DMS 273 (cell line): ENCODE data around the gene WDR5.

Experiments
- DNase-seq: peaks from one replicate; lab custom pipeline; 2025; ENCODE audit not compliant: unreplicated experiment; lab: John Stamatoyannopoulos, UW

Gene WDR5

DNA sequence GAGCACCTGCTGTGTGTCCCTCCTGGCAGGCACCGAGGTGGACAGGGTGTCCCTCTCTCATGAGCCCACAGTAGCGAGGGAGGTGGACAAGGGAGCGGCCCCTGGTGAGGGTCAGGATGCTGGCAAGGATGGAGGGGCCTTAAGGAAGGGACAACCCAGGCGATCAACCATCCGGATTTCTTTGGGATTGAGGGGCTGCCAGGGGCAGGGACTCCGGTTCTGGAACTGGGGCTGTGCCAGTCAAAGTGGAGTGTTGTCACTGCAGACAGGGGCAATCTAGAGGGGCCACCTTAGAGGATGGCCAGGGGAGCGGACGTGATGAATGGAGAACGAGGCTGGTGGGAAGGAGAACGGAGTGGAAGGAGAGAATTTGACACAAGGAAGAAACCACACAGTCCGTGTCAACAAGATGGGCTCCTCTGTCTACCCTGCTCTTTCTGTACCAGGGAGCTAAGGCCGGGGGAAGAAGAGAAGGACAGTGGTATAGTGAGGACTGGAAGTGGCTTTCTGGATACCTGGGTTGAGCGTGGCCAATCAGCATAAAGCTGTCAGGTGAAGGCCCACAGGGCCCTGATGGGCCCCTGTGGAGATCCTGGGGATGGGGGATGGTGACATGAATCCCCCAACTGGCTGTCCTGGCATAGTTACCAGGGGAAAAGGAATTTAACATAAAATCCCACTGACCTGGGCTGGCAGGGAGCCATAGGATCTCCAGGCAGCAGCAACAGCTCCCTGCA lies 4.2 kb upstream of the WDR5 start:
- no peak for DNase-seq

DNA sequence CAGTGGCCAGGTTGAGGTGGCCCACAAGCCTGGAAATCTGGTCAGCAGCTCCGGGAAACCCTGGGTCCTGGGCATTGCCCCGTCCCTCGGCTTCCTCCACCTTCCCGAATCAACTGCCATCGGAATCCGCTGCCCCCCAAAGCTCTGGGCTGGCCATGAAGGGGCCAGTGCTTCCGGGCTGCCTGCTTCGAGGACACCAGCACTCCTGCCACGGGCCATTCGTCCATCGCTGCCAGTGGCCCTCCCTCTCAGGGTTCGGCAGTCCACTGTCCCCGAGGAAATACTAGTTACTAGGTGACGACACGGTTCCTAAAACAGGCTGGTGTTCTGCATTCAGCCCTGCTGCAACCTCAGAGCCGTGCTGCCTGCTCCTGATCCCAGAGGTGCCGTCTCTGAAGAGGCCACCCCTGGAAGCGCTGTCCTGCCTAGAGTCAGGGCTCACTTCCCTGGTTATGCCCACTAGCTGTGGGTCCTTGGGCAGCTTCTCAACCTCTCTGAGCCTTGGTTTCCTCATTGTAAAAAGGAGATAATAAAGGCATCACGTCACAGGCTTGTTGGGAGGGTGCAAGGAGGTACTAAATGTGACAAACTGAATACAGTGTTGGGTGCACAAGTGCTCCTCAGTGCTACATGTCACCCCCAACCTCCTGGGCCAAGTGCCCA lies 3.5 kb upstream of the WDR5 start:
- no peak for DNase-seq

DNA sequence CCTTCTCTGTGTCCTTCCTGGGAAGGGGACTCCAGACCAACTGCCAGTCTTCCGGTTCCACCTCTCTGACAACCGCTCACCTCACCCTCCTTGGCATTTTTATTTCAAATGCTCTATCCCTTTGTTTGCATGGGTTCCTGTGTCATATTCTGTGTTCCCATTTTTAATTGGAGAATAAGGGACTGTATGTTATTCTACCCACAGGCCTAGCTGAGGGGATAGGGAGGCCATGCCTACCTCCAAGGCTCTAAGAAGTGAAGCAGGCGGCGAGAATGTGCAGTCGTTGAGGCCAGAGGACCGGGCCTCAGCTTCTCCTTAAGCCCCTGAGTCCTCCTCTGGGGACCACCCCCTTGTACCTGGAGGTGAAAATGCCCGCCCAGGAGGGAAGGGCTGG lies 936 bp upstream of the WDR5 start:
- no peak for DNase-seq

DNA sequence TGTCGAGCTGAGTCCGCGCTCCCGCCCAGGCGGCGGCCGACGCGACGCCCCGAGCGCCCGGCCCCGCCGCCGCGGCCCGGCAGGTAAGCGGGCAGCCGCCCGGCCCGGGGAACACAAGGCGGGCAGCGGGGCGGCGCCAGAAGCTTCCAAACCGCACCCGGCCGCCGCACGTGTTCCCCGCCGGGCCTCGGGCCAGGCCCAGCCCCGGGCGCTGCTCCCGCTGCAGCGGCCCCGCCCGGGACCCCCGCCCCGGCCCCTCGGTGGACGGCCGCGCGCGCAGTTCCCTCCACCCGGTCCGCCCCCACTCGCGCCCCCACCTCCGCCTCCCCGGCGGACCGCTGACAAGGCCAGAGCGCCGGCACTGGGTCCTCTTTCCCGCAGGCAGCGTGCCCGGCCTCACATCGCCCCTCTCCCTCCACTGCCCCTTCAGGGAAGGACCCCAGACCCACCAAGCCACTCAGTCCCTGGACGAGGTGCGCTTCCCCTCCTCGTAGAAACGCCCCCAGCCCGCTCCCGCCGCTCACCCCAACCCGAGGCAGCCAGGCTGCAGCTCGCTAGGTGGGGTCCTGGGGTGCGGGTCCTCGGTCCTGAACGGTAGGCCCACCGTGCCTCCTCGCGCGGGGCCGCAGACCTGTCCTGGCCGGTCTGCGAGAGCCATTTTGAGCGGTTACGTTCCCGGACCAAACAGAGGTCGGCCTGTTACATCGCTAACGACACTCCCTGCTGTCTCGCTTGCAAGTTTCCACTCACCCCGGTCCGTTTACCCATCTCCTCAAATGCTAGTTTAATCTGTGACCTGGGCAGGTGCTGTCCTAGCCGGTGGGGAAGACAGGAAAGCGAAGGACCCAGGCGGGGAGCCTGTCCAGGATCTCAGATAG lies 475 bp downstream of the WDR5 start:
- DNase-seq = peak; percentile 51

DNA sequence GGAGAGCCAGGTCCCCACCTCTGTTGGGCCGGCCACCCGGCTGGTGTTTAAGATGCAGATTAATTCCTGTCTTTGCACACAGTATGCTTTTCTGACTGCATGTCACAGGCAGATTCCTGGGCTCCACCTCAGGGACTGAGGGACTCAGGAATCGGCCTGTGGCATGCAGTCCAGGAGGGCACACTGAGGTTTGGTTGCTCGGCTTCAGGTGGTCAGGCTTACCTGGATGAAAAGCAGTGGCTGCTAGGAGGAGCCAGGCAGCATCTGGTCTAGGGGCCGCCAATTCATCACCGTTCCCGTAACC lies 1.1 kb downstream of the WDR5 start:
- DNase-seq = peak; percentile 51

DNA sequence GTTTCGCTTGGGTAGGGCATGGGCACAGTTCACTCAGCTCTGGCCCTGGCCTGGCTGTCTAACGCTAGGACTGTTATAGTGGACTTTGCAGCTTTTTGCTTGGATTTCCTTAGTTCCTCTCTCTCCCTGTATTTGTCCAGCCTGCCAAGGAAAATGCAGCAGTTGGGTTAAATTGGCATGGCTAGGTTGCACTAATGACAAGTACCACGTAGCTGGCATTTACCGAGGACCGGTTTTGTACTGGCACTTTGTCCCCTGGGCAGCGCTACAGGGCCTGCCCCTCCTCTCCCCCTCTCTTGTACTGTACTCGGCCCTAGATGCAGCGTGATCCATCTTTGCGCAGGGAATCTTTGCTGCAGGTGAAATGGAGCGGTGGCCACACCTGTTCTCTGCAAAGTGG lies 2.4 kb downstream of the WDR5 start:
- no peak for DNase-seq

DNA sequence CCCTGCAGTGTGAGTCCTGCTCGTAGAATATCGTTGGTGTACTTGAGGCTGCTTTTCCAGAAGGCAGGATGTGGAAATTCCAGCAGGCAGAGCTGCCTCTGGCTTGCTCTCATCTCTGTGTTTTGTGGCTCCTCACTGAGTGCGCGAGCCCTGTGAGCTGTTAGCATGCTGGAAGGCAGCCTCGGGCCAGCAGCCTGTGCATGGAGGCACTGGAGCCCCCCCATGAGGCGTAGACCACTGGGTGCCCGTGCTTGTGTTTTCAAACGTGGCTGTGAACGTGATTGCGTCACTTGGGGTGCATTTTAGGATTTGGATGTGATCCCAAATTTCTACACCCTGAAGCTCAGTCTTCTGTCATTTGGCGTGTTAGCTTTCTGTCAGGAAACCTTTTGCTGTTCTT lies 3.2 kb downstream of the WDR5 start:
- no peak for DNase-seq

DNA sequence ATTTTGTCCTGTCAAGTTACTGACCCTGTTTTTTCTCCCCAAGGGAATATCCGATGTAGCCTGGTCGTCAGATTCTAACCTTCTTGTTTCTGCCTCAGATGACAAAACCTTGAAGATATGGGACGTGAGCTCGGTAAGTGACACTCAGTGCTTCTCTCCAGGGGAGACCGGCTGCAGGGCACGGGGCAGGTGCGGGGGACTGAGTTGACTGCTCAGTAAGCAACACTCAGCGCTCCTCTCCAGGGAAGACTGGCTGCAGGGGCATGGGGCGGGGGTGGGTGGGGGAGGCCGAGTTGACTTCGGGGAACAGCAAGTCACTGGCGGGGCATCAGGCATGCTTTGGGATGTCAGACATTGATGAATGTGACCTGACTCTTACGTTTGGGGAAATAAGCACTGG lies 6.0 kb downstream of the WDR5 start:
- DNase-seq = no peak

DNA sequence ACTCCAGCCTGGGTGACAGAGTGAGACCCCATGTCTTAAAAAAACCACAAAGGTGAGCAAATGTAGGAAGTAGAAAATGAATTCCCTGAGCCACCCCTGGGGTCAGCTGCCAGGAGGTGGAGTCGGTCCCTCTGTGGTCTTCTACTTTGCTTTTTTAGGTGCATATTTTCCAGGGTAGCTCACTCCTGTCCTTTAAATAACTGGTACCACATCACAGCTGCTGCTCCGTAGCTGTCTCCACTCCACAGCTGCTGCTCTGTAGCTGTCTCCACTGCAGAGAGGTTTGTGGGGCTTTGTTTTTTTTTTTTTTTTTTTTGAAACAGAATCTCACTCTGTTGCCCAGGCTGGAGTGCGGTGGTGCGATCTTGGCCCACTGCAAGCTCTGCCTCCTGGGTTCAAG lies 8.9 kb downstream of the WDR5 start:
- DNase-seq = no peak

DNA sequence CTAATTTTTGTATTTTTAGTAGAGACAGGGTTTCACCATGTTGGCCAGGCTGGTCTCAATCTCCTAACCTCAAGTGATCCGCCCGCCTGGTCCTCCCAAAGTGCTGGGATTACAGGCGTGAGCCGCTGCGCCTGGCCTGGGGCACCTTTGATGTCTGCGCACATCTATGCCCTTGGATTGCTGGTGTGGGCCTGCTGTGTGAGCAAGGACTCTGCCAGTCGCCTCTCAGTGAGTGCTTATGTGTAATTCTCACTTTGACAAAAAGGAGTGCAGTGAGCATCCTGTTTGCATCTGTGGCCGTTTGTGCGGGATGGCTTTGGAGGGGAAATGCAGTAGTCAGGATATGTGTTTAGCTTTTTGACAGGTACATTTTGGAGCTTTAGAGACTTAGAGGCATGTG lies 9.4 kb downstream of the WDR5 start:
- DNase-seq = no peak

DNA sequence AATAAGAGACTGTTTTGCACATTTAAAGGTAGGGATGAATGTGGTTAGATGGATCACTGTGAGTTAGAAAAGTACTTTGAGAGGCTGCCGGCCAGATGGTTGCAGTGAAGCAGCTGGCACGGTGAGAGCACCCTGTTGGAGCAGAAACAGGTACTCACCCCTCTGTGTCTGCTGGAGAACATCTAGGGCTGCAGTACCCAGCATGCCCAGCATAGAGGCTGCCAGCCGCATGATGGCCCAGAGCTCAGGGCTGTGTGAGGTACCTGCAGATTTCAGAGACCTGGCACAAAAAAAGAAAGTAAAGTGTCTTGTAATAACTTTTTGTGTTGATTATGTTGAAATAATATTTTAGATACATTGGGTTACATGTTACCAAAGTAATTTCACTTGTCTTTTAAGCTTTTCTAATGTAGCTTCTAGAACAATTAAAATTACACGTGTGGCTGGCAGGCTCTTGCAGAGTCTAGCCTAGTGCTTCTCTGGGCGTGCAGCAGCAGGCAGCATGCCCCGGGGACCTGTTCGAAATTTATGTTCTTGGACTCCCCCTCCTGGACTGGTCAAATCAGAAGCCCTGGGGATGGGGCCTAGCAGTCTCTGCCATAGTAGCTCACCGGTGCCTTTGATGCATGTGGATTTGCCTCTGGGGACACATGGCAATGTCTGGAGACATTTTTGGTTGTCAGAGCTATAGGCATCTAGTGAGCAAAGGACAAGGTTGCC lies 11.1 kb downstream of the WDR5 start:
- peak; percentile 56 for DNase-seq

DNA sequence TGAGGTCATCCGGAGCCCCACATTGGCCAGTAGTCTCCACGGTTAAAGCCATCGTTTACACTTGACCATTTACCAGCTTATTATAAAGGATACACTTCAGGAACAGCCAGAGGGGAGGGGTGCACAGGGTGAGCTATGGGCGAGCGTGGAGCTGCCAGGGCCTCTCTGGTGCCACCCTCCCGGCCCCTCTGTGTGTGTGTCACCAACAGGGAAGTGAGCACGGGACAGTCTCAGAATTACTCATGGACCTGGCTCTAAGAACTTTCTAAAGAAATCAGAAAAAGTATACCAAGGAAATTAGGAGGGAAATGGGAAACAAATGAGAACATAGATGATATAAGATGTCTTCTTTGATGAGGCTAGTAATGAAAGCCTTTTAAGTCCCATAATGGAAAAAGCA lies 13.5 kb downstream of the WDR5 start:
- no peak for DNase-seq

DNA sequence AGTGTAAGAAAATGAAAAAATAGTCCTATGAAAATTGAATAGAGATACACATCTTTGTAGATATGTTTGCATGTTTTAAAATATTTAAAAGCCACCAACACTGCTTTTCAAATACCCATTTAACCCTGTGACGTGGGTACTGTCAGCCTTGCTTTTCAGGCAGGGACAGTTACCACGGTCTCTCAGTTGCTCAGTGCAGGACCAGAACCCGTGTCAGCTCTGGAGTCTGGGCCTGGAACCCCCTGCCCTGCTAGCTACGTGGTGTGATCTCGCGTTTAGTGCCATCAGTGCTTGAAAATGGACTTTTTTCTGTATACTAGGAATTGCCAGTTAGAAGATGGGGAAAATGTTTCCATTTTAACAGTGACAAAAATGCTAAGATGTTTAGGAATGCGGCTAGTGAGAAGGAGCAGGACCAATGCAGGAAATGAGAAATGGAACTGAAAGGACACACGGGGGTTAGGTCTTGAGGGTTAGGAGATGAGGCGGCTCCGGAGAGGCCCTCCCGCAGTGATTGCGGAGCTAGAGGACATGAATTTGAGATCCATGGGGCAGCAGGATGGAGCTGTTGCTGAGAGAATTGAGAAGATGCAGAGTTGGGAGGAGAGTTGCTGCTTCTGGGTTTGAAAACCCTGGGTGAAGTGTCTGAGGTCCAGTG lies 14.8 kb downstream of the WDR5 start:
- no peak for DNase-seq

DNA sequence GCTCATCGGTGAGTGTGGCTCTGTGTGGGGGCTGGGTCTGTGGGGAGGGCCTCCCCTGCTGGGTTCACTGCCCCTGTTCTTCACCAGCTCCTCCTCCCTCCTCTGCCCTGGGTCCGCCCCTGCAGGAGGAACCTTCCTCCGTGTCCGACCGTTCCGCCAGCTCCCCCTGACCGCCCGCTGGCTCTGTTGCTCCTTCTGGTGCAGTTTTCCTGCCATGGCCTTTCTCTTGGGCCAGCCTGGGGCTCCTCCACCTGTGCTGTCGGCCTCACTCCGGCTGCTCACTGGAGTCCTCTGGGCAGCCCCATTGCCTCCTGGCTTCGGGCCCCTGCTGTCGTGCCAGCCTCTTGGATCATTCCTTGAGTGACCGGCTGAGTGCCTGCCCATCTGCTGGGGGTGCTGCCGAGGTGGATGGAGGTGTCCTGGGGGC lies 16.2 kb downstream of the WDR5 start:
- DNase-seq = no peak

DNA sequence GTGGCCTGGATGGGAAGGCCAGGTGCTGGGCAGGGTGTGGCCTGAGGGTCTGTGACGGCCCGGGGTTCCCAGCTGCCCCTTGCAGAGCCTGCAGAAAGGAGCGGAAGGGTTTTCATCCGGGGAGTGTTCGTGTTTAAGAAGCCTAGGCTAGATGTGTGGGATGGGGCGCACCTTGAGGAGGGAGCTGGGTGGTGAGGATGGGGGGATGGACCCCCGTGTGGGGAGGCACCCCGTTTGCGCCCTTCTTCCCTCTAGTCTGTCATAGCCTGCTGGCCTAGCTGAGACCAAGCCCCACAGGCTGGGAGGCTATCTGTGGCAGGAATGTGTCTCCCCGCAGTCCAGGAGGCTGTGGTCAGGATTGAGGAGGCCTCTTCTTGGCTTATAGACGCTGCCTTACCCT lies 16.6 kb downstream of the WDR5 start:
- no peak for DNase-seq

DNA sequence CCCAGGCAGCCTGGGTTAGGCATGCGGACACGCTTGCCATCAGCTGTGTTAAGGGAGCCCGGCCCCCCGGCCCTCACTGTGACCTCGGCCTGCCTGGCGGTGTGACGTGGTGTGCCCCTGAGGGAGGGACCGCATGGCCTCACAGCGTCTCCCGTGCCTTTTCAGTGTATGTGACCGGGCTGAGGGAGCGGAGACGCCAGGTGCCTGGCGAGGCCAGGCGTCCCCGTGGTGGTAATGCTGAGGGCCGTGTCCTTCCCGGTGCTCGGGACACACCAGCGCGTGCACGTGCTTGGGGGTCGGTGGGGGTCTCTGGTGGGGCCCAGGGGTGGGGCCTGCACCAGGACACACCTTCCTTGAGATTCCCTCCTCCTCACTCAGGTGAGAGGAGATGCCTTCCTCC lies 17.6 kb downstream of the WDR5 start:
- no peak for DNase-seq

DNA sequence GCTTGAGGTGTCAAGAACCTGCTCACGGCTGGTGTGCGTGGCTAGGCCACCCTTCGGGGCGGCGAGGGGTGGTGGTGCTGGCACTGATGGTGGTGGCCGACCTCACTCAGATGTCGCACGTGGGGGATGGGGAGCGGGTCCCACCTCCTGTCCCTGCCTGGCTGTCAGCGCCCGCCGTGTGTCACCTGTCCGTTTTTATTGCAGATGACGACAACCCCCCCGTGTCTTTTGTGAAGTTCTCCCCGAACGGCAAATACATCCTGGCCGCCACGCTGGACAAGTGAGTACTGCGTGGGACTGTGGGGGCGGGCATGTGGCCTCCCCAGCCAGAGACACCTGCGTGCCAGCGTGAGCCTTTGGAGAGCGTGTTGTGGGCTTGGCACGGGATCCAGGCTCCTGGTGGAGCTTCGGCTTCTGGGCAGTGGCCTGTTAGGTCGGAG lies 18.4 kb downstream of the WDR5 start:
- DNase-seq = no peak

DNA sequence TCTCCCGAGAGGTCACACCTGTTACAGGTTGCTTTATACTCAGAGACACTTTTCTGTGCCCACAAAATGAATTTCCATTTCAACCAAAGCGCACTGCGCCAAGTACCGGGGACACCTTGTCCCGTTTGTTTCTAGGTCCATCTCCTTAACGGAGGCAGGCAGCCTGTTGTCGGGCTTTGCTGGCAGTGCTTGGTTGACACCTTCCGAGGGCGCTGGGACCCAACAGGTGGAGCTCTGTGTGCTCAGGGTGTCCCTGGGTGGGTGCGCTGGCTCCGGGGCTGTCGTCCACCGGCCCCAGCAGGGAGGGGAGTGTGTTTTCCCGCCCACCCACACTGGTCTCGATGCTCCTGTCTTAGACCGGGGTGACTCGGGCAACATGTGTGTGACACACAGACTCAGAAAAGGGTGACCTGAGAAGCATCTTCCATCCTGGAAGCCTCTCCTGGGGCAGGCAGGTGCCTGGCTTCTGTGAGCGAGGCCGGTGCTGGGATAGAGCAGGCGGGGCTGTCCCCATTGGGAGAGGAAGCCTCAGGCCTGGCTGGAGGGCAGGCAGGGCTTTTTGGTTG lies 20.0 kb downstream of the WDR5 start:
- DNase-seq = no peak

DNA sequence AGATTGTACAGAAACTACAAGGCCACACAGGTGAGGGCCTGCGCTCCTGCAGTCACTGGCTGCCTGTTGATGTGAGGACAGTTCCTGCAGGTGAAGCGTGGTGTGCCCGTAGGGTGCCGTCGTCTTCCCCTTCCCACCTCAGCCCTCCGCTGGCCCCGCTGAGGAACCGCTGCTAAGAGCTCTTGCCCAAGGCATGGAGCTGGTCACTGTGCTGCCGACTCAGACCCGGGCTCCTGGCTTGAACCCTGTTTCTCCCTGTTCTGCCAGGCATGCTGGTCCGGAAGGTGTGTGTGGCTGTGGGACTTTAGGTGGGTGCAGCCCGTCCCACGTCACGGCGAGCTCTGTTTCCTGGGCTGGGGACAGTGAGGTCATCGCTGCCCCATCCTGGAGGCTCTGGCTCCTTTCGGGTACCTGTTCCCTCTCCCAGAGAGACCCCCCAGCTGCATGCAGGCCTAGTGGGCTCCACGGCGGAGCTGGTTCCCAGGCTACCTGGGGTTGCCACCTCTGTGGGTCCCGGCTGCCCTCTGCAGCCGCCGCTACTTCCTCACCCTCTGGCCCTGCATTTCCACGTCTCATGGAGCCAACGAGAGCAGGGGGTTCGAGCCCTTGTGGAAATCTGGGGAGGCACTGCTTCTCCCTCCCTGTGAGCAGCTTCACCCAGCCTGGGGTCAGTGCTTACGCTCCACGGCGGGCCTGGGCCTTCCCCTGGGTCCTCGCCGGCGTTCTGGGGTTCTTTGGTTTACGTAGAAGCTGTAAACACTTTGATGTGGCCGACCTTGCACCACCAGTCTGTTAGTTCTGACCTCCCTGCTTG lies 20.9 kb downstream of the WDR5 start:
- DNase-seq = no peak

DNA sequence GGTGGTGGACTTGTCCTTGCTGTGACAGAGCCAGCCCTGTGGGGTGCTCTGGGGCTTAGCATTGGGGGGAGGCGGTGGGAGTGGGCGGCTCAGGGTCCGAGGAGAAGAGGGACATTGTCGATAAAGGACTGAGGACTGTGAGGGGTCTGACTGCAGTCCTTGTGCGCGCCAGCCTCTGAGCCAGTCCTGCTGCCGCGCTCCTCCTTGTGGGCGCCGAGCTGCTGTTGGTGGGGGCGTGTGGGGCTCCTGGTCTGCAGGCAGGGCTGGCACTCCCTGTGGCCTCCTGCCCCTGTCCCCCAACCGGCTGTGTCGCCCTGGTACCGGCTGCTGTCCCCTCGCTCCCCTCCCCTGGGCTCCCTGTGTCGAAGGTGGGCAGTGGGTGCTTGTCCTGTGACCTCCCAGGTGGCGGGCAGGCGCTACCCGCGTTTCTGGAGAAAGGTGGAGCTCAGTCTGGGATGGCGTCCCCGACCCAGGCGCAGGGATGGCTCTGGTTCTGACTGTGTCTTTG lies 21.6 kb downstream of the WDR5 start:
- DNase-seq = no peak
